Heart left ventricle (tissue), 16 donors: ENCODE results near the gene IL37. TPM values are rescaled to one million over a fixed set of nuclear protein-coding genes. Genes with fewer than 3 reads are reported as not detected.

ENCODE experiments used
- ATAC-seq, 4 donors: fragments of 200-7000 bp; cut with Tn5 transposase; one replicate each; pipeline ENCODE4 v1.9.1; 2020 to 2022; ENCODE audit warnings: moderate library complexity in 4 of 4, mild to moderate bottlenecking in 3 of 4, moderate number of reproducible peaks in 1 of 4
- DNase-seq, 5 donors: peaks; one replicate each; pipeline ENCODE4 v3.0.0-alpha.2; 2020
- H3K27ac ChIP-seq, 12 donors: fragments of 200-600 bp; sonication (generic) in 4 of 12; one replicate each; pipeline versions ENCODE4 v1.5.0 to v1.8.0; 2016 to 2022; ENCODE audit warnings: mild to moderate bottlenecking in 2 of 12
- H3K27me3 ChIP-seq, 9 donors: fragments of 200-600 bp; sonication (generic) in 2 of 9; one replicate each; pipeline versions ENCODE4 v1.5.1 to v1.8.0; 2016 to 2022; ENCODE audit warnings: mild to moderate bottlenecking in 3 of 9
- H3K36me3 ChIP-seq, 9 donors: fragments of 200-600 bp; sonication (generic) in 2 of 9; one replicate each; pipeline versions ENCODE4 v1.5.0 to v1.8.0; 2018 to 2022; ENCODE audit warnings: mild to moderate bottlenecking in 2 of 9
- H3K4me1 ChIP-seq, 12 donors: fragments of 200-600 bp; sonication (generic) in 4 of 12; one replicate each; pipeline versions ENCODE4 v1.5.0 to v1.8.0; 2016 to 2022; ENCODE audit warnings: mild to moderate bottlenecking in 3 of 12
- H3K4me3 ChIP-seq, 12 donors: fragments of 200-600 bp; sonication (generic) in 4 of 12; one replicate each; pipeline versions ENCODE4 v1.5.0 to v1.8.0; 2017 to 2022; ENCODE audit warnings: mild to moderate bottlenecking in 9 of 12, moderate library complexity in 4 of 12
- H3K9me3 ChIP-seq, 12 donors: fragments of 200-600 bp; sonication (generic) in 4 of 12; one replicate each; pipeline versions ENCODE4 v1.5.0 to v1.8.0; 2016 to 2022; ENCODE audit warnings: mild to moderate bottlenecking in 1 of 12
- CTCF ChIP-seq, 12 donors: fragments of 200-600 bp; sonication (generic) in 4 of 12; IDR thresholded peaks; one replicate each; pipeline versions ENCODE4 v1.5.0 to v1.8.0; 2018 to 2022; ENCODE audit warnings: antibody characterized with exemption in 12 of 12, mild to moderate bottlenecking in 5 of 12
- POLR2A ChIP-seq, 2 donors: fragments of 450-650 bp; IDR thresholded peaks; one replicate each; pipeline ENCODE4 v1.6.1; 2017; ENCODE audit warnings: antibody characterized with exemption in 2 of 2, mild to moderate bottlenecking in 2 of 2, moderate library complexity in 2 of 2
- WGBS, 4 donors: extraction: QIAGEN DNeasy Blood & Tissue Kit in 2 of 4; methylation state at CpG; one replicate each; pipeline versions ENCODE4 v1.1.5 to v1.1.7; 2013 to 2018; 5-methylcytosine and 5-hydroxymethylcytosine counted together
- intact Hi-C, 10 donors: fragments of 100-400 bp; cut with DNase I; formaldehyde crosslinking; loops; one replicate each; pipeline versions ENCODE4 v1.11.1 to v1.14.2; 2022
- polyA plus RNA-seq, 2 donors: library from polyadenylated mRNA; stranded (reverse); fragments of 200-250 nt; gene quantifications; one replicate each; pipeline ENCODE4 v1.2.3, GENCODE V29; 2013
- total RNA-seq, 9 donors: library from RNA; depleted of rRNA in 2 of 9; stranded (reverse); fragments of >200 nt in 2 of 9; fragmentation: NEBNext Ultra II Directional in 3 of 9; extraction: Animal tissue kit (Norgen Biotek cat#: 25700) in 3 of 9; gene quantifications; one replicate each; pipeline versions ENCODE4 v1.1.0 to v1.2.4, GENCODE V29; 2016 to 2023
- donor health status: ischemic (EF 13 %, LVEDD 7.1; RV severe dilation, severe dysfunction).
- donor health status: healthy with polysubstance abuse.
- donor health status: DM: no; HTN: yes; CAD: no.
- donor health status: DM: no; HTN: no; CAD: no.
- donor health status: ischemic (EF 25% LVEDD 6.9; RV normal size, moderate dysfunction).
- donor health status: ischemic (EF 25% LVEDD 5.7; RV mildly dilated, moderate dysfunction).
- donor health status: healthy.
- donor health status: DM: yes; HTN: yes; CAD: no.
- donor health status: ischemic (EF 35%, LVEDD 5.7; RV mildly dilated, moderate dysfunction).
- donor health status: nonischemic (EF 11% LVEDD 7.7; RV severe dilation, severe dysfunction).
- donor health status: DM: yes; HTN: yes; CAD: no.
- donor health status: PGD.
- donor health status: ischemic (EF 29% LVEDD 5.4; RV normal size, mild dysfunction).
- donor health status: nonischemic (EF 23%, LVEDD 6.1; RV moderate dilation, normal function).

The IL37 gene
- total and polyA plus RNA-seq, 11 donors, result not detected

- Histone ChIP-seq H3K27ac (no peak overlapping the region), H3K36me3 (no peaks in the 10 kb centered on the region), H3K27me3 (peaks cover 0 to 14% (median 0%) of the 10 kb centered on the region in 9 donors), H3K4me3 (no peak overlapping the region), H3K9me3 (no peaks in the 10 kb centered on the region), H3K4me1 (peaks cover 0 to 20% (median 1%) of the 10 kb centered on the region in 12 donors)
- DNase-seq (no peak), ATAC-seq (no peak)
- 88 to 90% (median 88%) methylated on average over 7 of the region's 7 CpGs for WGBS, 4 donors
- intact Hi-C loops, result loop anchor here in 2 of 10 donors (5.0 kb wide), 1 partner anchor 56 kb away; no protein-coding TSS in a partner anchor
- TF ChIP-seq CTCF (IDR thresholded peaks at IDR 0.05), result no peak
- TF ChIP-seq POLR2A (IDR thresholded peaks at IDR 0.05), result no peak
Observed at GRCh38 chr2:112867701-112868631, 43.0 kb upstream of the IL37 start.

- 33 to 45% (median 37%) methylated on average over 6 to 7 of the region's 7 CpGs for WGBS, 4 donors
- Histone ChIP-seq H3K36me3 (no peaks in the 10 kb centered on the region), H3K27ac (no peak overlapping the region), H3K4me3 (no peak overlapping the region), H3K27me3 (peaks cover 0 to 14% (median 0%) of the 10 kb centered on the region in 9 donors), H3K4me1 (peaks cover 0 to 20% (median 1%) of the 10 kb centered on the region in 12 donors), H3K9me3 (no peaks in the 10 kb centered on the region)
- no peak for TF ChIP-seq POLR2A (IDR thresholded peaks at IDR 0.05)
- TF ChIP-seq CTCF (IDR thresholded peaks at IDR 0.05), result no peak
- ATAC-seq (peak; percentile 77 to 94 (median 84)), DNase-seq (peak; percentile 66 to 86 (median 80))
- intact Hi-C loops, result loop anchor here in 2 of 10 donors (5.0 kb wide), 1 partner anchor 57 kb away; no protein-coding TSS in a partner anchor
Observed at GRCh38 chr2:112869258-112869842, 41.6 kb upstream of the IL37 start.

- 72 to 78% (median 73%) methylated on average over 9 of the region's 9 CpGs for WGBS, 4 donors
- H3K4me1 ChIP-seq, result peaks cover 0 to 20% (median 1%) of the 10 kb centered on the region in 12 donors
- no peaks in the 10 kb centered on the region for H3K36me3 ChIP-seq
- H3K4me3 ChIP-seq, result no peak overlapping the region
- DNase-seq, result no peak
- no peak for ATAC-seq
- no peak overlapping the region for H3K27ac ChIP-seq
- no peaks in the 10 kb centered on the region for H3K9me3 ChIP-seq
- no peak for TF ChIP-seq CTCF (IDR thresholded peaks at IDR 0.05)
- TF ChIP-seq POLR2A (IDR thresholded peaks at IDR 0.05), result no peak
- peaks cover 0 to 19% (median 0%) of the 10 kb centered on the region in 9 donors for H3K27me3 ChIP-seq
- intact Hi-C loops, result loop anchor here in 1 of 10 donors (5.0 kb wide), 1 partner anchor 109 kb away; the partner anchor contains the start of gene CKAP2L
Observed at GRCh38 chr2:112870841-112871835, 39.8 kb upstream of the IL37 start.
